Measurements from ENCODE around the gene RANBP3L. TPM values are rescaled to one million over a fixed set of nuclear protein-coding genes. Genes with fewer than 3 reads are reported as not detected.

RANBP3L gene
- total RNA-seq (2014; rRNA removed; shearing (Covaris generic)) (not detected in 2 replicates), polyA plus RNA-seq (2016; fragmentation: Nextera tagmentation; extraction: Ambion mirVana) (0.10 TPM in 1 of 2 replicates, not detected in the other)
- long read RNA-seq = 0 reads

- no peaks in the 10 kb centered on the region for H3K36me3 Mint-ChIP-seq (ENCODE audit: low read depth)
- no peak for DNase-seq (ENCODE audit: low spot score)
- H2AFZ ChIP-seq = peak within 1 kb of the TSS; percentile 80
- peak; percentile 53; the same call in 2 of the 3 replicates for ATAC-seq
- H3K4me3 Mint-ChIP-seq = no peak within 1 kb of the TSS
- H3F3A ChIP-seq (replicated peaks; ENCODE audit: low read depth) = no peaks in the 10 kb centered on the region
- no peak within 1 kb of the TSS for H3K27ac ChIP-seq (ENCODE audit: low read depth)
- H3K27me3 Mint-ChIP-seq (ENCODE audit: insufficient read depth, low read depth, poor library complexity) = no peaks in the 10 kb centered on the region
- H3K4me1 ChIP-seq (ENCODE audit: insufficient read depth) = peaks cover 12% of the 10 kb centered on the region
- no peaks in the 10 kb centered on the region for H3K9me2 ChIP-seq (ENCODE audit: insufficient read depth)
- no peaks in the 10 kb centered on the region for H3K27me3 ChIP-seq (ENCODE audit: insufficient read depth)
- TF ChIP-seq CTCF (conservative IDR thresholded peaks at IDR 0.05; ENCODE audit: low read depth in 2 of 2) (no peak), POLR2AphosphoS5 (IDR thresholded peaks at IDR 0.05; ENCODE audit: low read depth) (no peak), ZNF331 (CRISPR knock-in tag; IDR thresholded peaks at IDR 0.05; ENCODE audit: low read depth) (no peak), STAT1 (IDR thresholded peaks at IDR 0.05; ENCODE audit: unreplicated experiment) (no peak), CREB1 (CRISPR knock-in tag; IDR thresholded peaks at IDR 0.05; ENCODE audit: low read depth) (no peak), EZH2 (IDR thresholded peaks at IDR 0.05; ENCODE audit: low read depth, unreplicated experiment) (no peak), NANOG (IDR thresholded peaks at IDR 0.05; ENCODE audit: borderline replicate concordance) (no peak), JUNB (IDR thresholded peaks at IDR 0.05; ENCODE audit: unreplicated experiment) (no peak), ZNF114 (CRISPR knock-in tag; IDR thresholded peaks at IDR 0.05) (no peak), EZH2phosphoT487 (IDR thresholded peaks at IDR 0.05; ENCODE audit: unreplicated experiment) (no peak), REST (IDR thresholded peaks at IDR 0.05; ENCODE audit: unreplicated experiment) (no peak)
- TF ChIP-seq, protein P1, sequence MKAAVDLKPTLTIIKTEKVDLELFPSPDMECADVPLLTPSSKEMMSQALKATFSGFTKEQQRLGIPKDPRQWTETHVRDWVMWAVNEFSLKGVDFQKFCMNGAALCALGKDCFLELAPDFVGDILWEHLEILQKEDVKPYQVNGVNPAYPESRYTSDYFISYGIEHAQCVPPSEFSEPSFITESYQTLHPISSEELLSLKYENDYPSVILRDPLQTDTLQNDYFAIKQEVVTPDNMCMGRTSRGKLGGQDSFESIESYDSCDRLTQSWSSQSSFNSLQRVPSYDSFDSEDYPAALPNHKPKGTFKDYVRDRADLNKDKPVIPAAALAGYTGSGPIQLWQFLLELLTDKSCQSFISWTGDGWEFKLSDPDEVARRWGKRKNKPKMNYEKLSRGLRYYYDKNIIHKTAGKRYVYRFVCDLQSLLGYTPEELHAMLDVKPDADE (IDR thresholded peaks at IDR 0.05) = no peak
- TF ChIP-seq, protein P2, sequence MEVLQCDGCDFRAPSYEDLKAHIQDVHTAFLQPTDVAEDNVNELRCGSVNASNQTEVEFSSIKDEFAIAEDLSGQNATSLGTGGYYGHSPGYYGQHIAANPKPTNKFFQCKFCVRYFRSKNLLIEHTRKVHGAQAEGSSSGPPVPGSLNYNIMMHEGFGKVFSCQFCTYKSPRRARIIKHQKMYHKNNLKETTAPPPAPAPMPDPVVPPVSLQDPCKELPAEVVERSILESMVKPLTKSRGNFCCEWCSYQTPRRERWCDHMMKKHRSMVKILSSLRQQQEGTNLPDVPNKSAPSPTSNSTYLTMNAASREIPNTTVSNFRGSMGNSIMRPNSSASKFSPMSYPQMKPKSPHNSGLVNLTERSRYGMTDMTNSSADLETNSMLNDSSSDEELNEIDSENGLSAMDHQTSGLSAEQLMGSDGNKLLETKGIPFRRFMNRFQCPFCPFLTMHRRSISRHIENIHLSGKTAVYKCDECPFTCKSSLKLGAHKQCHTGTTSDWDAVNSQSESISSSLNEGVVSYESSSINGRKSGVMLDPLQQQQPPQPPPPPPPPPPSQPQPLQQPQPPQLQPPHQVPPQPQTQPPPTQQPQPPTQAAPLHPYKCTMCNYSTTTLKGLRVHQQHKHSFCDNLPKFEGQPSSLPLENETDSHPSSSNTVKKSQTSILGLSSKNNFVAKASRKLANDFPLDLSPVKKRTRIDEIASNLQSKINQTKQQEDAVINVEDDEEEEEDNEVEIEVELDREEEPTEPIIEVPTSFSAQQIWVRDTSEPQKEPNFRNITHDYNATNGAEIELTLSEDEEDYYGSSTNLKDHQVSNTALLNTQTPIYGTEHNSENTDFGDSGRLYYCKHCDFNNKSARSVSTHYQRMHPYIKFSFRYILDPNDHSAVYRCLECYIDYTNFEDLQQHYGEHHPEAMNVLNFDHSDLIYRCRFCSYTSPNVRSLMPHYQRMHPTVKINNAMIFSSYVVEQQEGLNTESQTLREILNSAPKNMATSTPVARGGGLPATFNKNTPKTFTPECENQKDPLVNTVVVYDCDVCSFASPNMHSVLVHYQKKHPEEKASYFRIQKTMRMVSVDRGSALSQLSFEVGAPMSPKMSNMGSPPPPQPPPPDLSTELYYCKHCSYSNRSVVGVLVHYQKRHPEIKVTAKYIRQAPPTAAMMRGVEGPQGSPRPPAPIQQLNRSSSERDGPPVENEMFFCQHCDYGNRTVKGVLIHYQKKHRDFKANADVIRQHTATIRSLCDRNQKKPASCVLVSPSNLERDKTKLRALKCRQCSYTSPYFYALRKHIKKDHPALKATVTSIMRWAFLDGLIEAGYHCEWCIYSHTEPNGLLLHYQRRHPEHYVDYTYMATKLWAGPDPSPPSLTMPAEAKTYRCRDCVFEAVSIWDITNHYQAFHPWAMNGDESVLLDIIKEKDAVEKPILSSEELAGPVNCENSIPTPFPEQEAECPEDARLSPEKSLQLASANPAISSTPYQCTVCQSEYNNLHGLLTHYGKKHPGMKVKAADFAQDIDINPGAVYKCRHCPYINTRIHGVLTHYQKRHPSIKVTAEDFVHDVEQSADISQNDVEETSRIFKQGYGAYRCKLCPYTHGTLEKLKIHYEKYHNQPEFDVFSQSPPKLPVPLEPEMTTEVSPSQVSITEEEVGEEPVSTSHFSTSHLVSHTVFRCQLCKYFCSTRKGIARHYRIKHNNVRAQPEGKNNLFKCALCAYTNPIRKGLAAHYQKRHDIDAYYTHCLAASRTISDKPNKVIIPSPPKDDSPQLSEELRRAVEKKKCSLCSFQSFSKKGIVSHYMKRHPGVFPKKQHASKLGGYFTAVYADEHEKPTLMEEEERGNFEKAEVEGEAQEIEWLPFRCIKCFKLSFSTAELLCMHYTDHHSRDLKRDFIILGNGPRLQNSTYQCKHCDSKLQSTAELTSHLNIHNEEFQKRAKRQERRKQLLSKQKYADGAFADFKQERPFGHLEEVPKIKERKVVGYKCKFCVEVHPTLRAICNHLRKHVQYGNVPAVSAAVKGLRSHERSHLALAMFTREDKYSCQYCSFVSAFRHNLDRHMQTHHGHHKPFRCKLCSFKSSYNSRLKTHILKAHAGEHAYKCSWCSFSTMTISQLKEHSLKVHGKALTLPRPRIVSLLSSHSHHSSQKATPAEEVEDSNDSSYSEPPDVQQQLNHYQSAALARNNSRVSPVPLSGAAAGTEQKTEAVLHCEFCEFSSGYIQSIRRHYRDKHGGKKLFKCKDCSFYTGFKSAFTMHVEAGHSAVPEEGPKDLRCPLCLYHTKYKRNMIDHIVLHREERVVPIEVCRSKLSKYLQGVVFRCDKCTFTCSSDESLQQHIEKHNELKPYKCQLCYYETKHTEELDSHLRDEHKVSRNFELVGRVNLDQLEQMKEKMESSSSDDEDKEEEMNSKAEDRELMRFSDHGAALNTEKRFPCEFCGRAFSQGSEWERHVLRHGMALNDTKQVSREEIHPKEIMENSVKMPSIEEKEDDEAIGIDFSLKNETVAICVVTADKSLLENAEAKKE (CRISPR knock-in tag; IDR thresholded peaks at IDR 0.05) = no peak
- H3K79me2 ChIP-seq (replicated peaks; ENCODE audit: insufficient read depth) = no peaks in the 10 kb centered on the region
- no peak within 1 kb of the TSS for H3K4me3 ChIP-seq
- no peaks in the 10 kb centered on the region for H3K36me3 ChIP-seq (ENCODE audit: insufficient read depth)
- peaks cover 6% of the 10 kb centered on the region for H3K4me1 Mint-ChIP-seq
- no peaks in the 10 kb centered on the region for H4K20me1 ChIP-seq (replicated peaks; ENCODE audit: insufficient read depth)
- H3K9me3 Mint-ChIP-seq = no peaks in the 10 kb centered on the region
- no peak within 1 kb of the TSS for H3K4me2 ChIP-seq
- H3K27ac Mint-ChIP-seq = no peak within 1 kb of the TSS; the same call in 1 of the 2 replicates
Observed at GRCh38 chr5:36301858-36302603, at the start of gene RANBP3L. RANBP3L (minus strand) TSS chr5:36301902; CDS start chr5:36301416, 486 bp downstream.

All from GM23338 (cell line).